Chondrocyte (in vitro differentiated cells): ENCODE results near the gene DHPS. TPM values are rescaled to one million over a fixed set of nuclear protein-coding genes. Genes with fewer than 3 reads are reported as not detected.
"Not testable (repeated sequence)": the region's sequence is repeated elsewhere in the genome, so short reads cannot be mapped to it uniquely, and the experiment has no call there.

Experiments
- DNase-seq: peaks from one replicate; pipeline ENCODE4 v3.0.0; 2021; ENCODE audit warnings: mixed read lengths, low spot score
- H3K27ac Mint-ChIP-seq: one replicate; pipeline ENCODE4 v1.8.0; 2021; ENCODE audit warnings: mild to moderate bottlenecking, moderate library complexity, mixed read lengths; ENCODE audit not compliant: unreplicated experiment
- H3K27me3 Mint-ChIP-seq: 2 replicates; pipeline ENCODE4 v1.8.0; 2021; ENCODE audit warnings: low read depth, mixed read lengths
- H3K36me3 Mint-ChIP-seq: 2 replicates; pipeline ENCODE4 v1.8.0; 2021; ENCODE audit warnings: low read depth, mixed read lengths
- H3K4me1 Mint-ChIP-seq: 2 replicates; pipeline ENCODE4 v1.8.0; 2021; ENCODE audit warnings: low read depth, mild to moderate bottlenecking, mixed read lengths
- H3K4me3 Mint-ChIP-seq: one replicate; pipeline ENCODE4 v1.8.0; 2021; ENCODE audit warnings: mild to moderate bottlenecking, moderate library complexity, mixed read lengths; ENCODE audit not compliant: unreplicated experiment
- H3K9me3 Mint-ChIP-seq: 2 replicates; pipeline ENCODE4 v1.8.0; 2021; ENCODE audit warnings: low read depth, mixed read lengths
- CTCF ChIP-seq: fragments of 200-600 bp; sonication (generic); IDR thresholded peaks from 2 replicates; pipeline ENCODE4 v1.5.0; 2021; ENCODE audit warnings: antibody characterized with exemption, mild to moderate bottlenecking, moderate library complexity
- total RNA-seq: library from RNA; stranded (reverse); gene quantifications from 3 replicates; pipeline ENCODE4 v1.2.1, GENCODE V29; 2021

DHPS gene
- total RNA-seq, 1 donor from 2014 or later: 37.8 TPM

GRCh38 chr19:12703046-12703445 lies 21.4 kb upstream of the DHPS start:
- peak overlapping the region; percentile 51 for H3K27ac Mint-ChIP-seq
- peaks cover 2% of the 10 kb centered on the region for H3K4me1 Mint-ChIP-seq
- H3K27me3 Mint-ChIP-seq: no peaks in the 10 kb centered on the region
- no peak for TF ChIP-seq CTCF
- no peaks in the 10 kb centered on the region for H3K9me3 Mint-ChIP-seq
- no peak overlapping the region for H3K4me3 Mint-ChIP-seq
- peaks cover 38% of the 10 kb centered on the region for H3K36me3 Mint-ChIP-seq
- DNase-seq: no peak

DNA sequence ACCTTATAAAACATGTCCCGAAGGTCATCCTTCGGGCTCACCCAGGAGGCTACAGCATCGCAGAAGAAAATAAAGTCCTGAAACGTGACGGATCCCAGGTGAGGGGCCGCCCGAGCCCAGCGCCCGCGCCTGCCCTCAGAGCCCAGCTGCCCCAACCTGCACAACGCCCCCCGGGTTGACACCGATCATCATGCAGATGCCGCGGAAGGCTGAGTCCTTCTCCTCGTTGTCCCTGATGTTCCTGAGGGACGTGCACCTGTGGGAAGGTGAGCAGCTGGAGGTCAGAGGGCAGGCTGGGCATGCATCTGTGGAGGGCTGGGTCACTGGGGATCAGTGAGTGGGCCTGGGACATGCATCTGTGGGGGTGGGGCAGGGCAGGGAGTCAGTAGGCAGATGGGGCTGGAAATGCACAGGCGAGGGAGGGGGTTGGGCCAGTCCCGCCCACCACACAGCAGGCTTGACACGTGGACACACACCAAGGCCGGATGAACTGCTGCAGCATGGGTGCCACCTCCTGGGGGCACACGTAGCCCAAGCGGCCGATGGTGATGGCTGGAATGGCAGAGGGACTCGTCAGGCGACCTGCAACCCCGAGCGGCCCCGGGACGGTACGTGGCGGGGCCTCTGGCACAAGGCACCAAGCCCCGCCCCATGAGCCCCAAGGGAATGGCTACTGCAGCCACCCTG lies 20.1 kb upstream of the DHPS start:
- Mint-ChIP-seq H3K36me3 (peaks cover 38% of the 10 kb centered on the region), H3K9me3 (no peaks in the 10 kb centered on the region), H3K27ac (no peak overlapping the region), H3K4me3 (no peak overlapping the region), H3K27me3 (no peaks in the 10 kb centered on the region), H3K4me1 (peaks cover 5% of the 10 kb centered on the region)
- DNase-seq: no peak
- no peak for TF ChIP-seq CTCF

DNA sequence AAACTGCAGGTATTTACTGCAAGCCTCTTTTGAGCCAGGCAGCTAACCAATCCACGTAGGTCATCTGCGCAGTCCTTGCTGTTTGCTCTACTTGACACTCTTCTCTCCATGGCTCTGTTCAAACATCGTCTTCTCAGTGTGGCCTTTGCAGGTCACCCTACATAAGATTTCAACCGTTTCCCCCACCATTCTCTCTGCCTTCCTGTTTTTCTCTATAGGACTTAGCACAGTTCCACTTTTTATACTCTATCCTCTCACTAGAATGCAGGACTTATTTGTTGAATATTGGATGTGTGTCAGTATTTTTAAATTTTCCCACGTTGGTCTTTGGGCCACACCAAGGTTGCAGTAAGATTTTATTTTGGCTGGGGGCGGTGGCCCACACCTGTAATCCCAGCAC lies 16.5 kb upstream of the DHPS start:
- peaks cover 10% of the 10 kb centered on the region for H3K4me1 Mint-ChIP-seq
- no peaks in the 10 kb centered on the region for H3K27me3 Mint-ChIP-seq
- peaks cover 14% of the 10 kb centered on the region for H3K36me3 Mint-ChIP-seq
- H3K4me3 Mint-ChIP-seq: peak overlapping the region; percentile 35
- DNase-seq: no peak
- peak overlapping the region; percentile 8 for H3K27ac Mint-ChIP-seq
- TF ChIP-seq CTCF: no peak
- H3K9me3 Mint-ChIP-seq: no peaks in the 10 kb centered on the region

DNA sequence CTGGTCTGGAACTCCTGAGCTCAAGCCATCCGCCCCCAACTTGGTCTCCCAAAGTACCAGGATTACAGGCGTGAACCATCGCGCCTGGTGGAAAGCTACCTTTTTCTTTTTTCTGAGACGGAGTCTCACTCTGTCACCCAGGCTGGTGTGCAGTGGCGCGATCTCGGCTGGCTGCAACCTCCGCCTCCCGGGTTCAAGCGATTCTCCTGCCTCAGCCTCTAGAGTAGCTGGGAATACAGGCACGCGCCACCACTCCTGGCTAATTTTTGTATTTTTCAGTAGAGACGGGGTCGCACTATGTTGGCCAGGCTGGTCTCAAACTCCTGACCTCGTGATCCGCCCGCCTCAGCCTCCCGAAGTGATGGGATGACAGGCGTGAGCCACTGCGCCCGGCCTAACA lies 15.7 kb upstream of the DHPS start:
- H3K9me3 Mint-ChIP-seq, H3K27me3 Mint-ChIP-seq, H3K4me1 Mint-ChIP-seq, DNase-seq: not testable (repeated sequence)
- peaks cover 12% of the 10 kb centered on the region for H3K36me3 Mint-ChIP-seq
- H3K27ac Mint-ChIP-seq: peak overlapping the region; percentile 97
- peak overlapping the region; percentile 82 for H3K4me3 Mint-ChIP-seq

DNA sequence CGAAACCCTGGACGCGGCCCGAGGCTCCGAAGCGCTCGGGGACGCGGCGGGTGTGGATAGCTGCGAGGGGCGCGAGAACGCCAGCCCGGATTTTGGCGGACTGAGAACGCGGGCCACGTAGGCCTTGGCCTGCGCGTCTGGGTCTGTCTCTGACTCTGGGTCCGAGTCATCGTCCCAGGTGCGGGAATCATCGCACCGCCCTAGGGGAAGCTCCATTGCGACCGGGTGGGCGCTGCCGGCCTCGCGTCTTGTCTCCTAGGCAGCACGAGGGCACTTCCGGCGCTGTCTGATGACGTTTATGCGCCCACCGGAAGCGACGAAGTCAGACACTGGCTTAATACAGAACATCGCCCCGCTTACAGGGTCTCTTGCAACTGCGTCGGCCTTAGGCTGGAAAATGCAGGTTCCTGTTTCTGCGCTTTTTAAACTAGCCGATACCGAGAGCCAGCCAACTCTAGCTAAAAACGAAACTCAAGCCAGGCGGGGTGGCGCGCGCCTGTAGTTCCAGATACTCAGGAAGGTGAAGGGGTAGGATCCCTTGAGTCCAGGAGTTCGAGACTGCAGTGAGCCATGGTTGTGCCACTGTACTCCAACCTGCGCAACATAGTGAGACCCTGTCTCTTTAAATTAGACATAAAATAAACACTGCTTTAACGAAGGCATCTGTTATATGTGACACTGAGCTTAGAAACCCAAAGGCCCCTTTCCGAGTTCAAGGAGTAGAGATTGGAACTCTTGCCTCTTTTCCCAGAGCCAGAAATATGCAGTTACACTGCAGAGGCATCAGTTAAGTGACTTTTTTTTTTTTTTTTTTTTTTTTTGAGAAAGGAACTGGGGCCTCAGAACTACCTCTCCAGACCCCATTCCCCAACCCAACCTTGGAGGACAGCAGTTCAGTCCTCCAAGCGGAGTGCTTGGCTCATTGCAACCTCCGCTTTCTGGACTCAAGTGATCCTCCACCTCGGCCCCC lies 15.0 kb upstream of the DHPS start, which contains the start of gene FBXW9:
Gene FBXW9 (minus strand): TSS at position 266 of the 970 bp plus-strand sequence. CDS start 50 bp downstream, at position 216.
- Mint-ChIP-seq H3K4me1 (peaks cover 10% of the 10 kb centered on the region), H3K9me3 (no peaks in the 10 kb centered on the region), H3K27me3 (no peaks in the 10 kb centered on the region), H3K27ac (peak within 1 kb of the TSS; percentile 97), H3K4me3 (peak within 1 kb of the TSS; percentile 82), H3K36me3 (peaks cover 10% of the 10 kb centered on the region)
- DNase-seq: peak; percentile 96
- TF ChIP-seq CTCF: no peak
